IMR-90 (cell line): ENCODE measurements around the gene UST. TPM values are rescaled to one million over a fixed set of nuclear protein-coding genes. Genes with fewer than 3 reads are reported as not detected.

Experiments
- ATAC-seq: fragments of 200-7000 bp; cut with Tn5 transposase; 2 replicates; pipeline ENCODE4 v1.9.1; 2020; ENCODE audit warnings: low read depth, mild to moderate bottlenecking, moderate library complexity
- BruUV-seq: library from RNA; stranded (reverse); fragments of 400-500 nt; replicated peaks from 2 replicates; lab custom pipeline; 2021; lab: Mats Ljungman, UMichigan
- CTCF ChIA-PET: fragments of 300-600 bp; formaldehyde crosslinking; extraction: SDS; loops from one replicate; lab custom pipeline; 2021; ENCODE audit warnings: antibody characterized with exemption; lab: Yijun Ruan, JAX
- POLR2A ChIA-PET: fragments of 300-600 bp; sonication (Branson Sonifier 250); formaldehyde crosslinking; loops from one replicate; lab custom pipeline; 2022; ENCODE audit warnings: antibody characterized with exemption; ENCODE audit not compliant: unreplicated experiment; lab: Charles Lee
- DNase-seq: peaks from one replicate; pipeline ENCODE4 v3.0.0; 2013
- H2AFZ ChIP-seq: replicated peaks from 2 replicates; pipeline ENCODE3; 2013; ENCODE audit warnings: low read length, mild to moderate bottlenecking; ENCODE audit not compliant: poor library complexity
- H2AK5ac ChIP-seq: 2 replicates; pipeline ENCODE4 v1.6.1; 2013; ENCODE audit warnings: low read depth, low read length, inconsistent platforms
- H2AK9ac ChIP-seq: replicated peaks from 2 replicates; pipeline ENCODE3; 2013; ENCODE audit warnings: mild to moderate bottlenecking, low read depth, low read length, moderate library complexity; ENCODE audit not compliant: poor library complexity
- H2BK120ac ChIP-seq: 2 replicates; pipeline ENCODE4 v1.6.1; 2013; ENCODE audit warnings: low read depth, low read length, inconsistent platforms
- H2BK15ac ChIP-seq: 3 replicates; pipeline ENCODE4 v1.6.1; 2013; ENCODE audit warnings: low read depth, low read length, inconsistent platforms
- H2BK20ac ChIP-seq: 2 replicates; pipeline ENCODE4 v1.6.1; 2013; ENCODE audit warnings: low read depth, mild to moderate bottlenecking, inconsistent platforms, low read length, moderate library complexity
- H2BK5ac ChIP-seq: 2 replicates; pipeline ENCODE4 v1.6.1; 2013; ENCODE audit warnings: mild to moderate bottlenecking, low read depth, low read length, inconsistent platforms; ENCODE audit not compliant: poor library complexity, severe bottlenecking
- H3K14ac ChIP-seq: replicated peaks from 2 replicates; pipeline ENCODE4 v1.6.1; 2013; ENCODE audit warnings: low read depth, low read length, inconsistent platforms
- H3K18ac ChIP-seq: 2 replicates; pipeline ENCODE4 v1.6.1; 2013; ENCODE audit warnings: low read depth, low read length, control low read depth
- H3K23ac ChIP-seq: 2 replicates; pipeline ENCODE4 v1.6.1; 2013; ENCODE audit warnings: low read depth, low read length, inconsistent platforms
- H3K27ac ChIP-seq: 2 replicates; pipeline ENCODE4 v1.5.1; 2013; ENCODE audit warnings: mild to moderate bottlenecking, control low read depth, low read length; ENCODE audit not compliant: insufficient read depth
- H3K27me3 ChIP-seq: 2 replicates; pipeline ENCODE4 v1.6.1; 2013; ENCODE audit warnings: low read length; ENCODE audit not compliant: control insufficient read depth, insufficient read depth
- H3K36me3 ChIP-seq: 2 replicates; pipeline ENCODE4 v1.6.1; 2013; ENCODE audit warnings: low read length, mixed read lengths; ENCODE audit not compliant: control insufficient read depth, insufficient read depth
- H3K4ac ChIP-seq: 2 replicates; pipeline ENCODE4 v1.6.1; 2013; ENCODE audit warnings: low read depth, low read length, inconsistent platforms
- H3K4me1 ChIP-seq: 2 replicates; pipeline ENCODE4 v1.6.1; 2013; ENCODE audit warnings: low read length, mixed read lengths; ENCODE audit not compliant: control insufficient read depth, insufficient read depth
- H3K4me2 ChIP-seq: 2 replicates; pipeline ENCODE4 v1.6.1; 2013; ENCODE audit warnings: low read depth, mild to moderate bottlenecking, control low read depth, low read length, moderate library complexity
- H3K4me3 ChIP-seq: 2 replicates; pipeline ENCODE4 v1.5.1; 2013; ENCODE audit warnings: low read depth, mild to moderate bottlenecking, control low read depth, low read length, moderate library complexity; ENCODE audit not compliant: insufficient read depth
- H3K56ac ChIP-seq: 2 replicates; pipeline ENCODE4 v1.6.1; 2013; ENCODE audit warnings: low read length, inconsistent platforms; ENCODE audit not compliant: insufficient read depth; ENCODE audit errors: extremely low read depth
- H3K79me1 ChIP-seq, 2 experiments: 2 replicates each; pipeline ENCODE4 v1.6.1; 2013; ENCODE audit warnings: low read length in 2 of 2, inconsistent platforms in 1 of 2, low read depth in 1 of 2
- H3K9ac ChIP-seq: 2 replicates; pipeline ENCODE4 v1.6.1; 2013; ENCODE audit warnings: low read depth, low read length, control low read depth
- H3K9me1 ChIP-seq: 2 replicates; pipeline ENCODE4 v1.6.1; 2013; ENCODE audit warnings: low read length, inconsistent platforms; ENCODE audit not compliant: insufficient read depth
- H3K9me3 ChIP-seq: 2 replicates; pipeline ENCODE4 v1.6.1; 2013; ENCODE audit warnings: low read length; ENCODE audit not compliant: control insufficient read depth, insufficient read depth
- H4K20me1 ChIP-seq: 2 replicates; pipeline ENCODE4 v1.6.1; 2013; ENCODE audit warnings: low read length, inconsistent platforms; ENCODE audit not compliant: insufficient read depth
- H4K5ac ChIP-seq: 2 replicates; pipeline ENCODE4 v1.6.1; 2013; ENCODE audit warnings: mild to moderate bottlenecking, low read depth, low read length, control low read depth
- H4K8ac ChIP-seq, 2 experiments: 2 replicates each; pipeline ENCODE4 v1.6.1; 2013; ENCODE audit warnings: low read depth in 2 of 2, low read length in 2 of 2, control low read depth in 1 of 2, inconsistent platforms in 1 of 2
- H4K91ac ChIP-seq: 2 replicates; pipeline ENCODE4 v1.6.1; 2013; ENCODE audit warnings: low read depth, low read length, inconsistent platforms; ENCODE audit not compliant: insufficient read depth
- BHLHE40 ChIP-seq: fragments of 150-350 bp; IDR thresholded peaks from 2 replicates; pipeline ENCODE4 v1.6.1; 2016; ENCODE audit warnings: mild to moderate bottlenecking, low read depth, low read length
- CEBPB ChIP-seq: IDR thresholded peaks from 2 replicates; pipeline ENCODE4 v1.6.1; 2012; ENCODE audit warnings: low read depth, low read length, improper control_type of control experiment
- CTCF ChIP-seq: conservative IDR thresholded peaks from 2 replicates; pipeline ENCODE4 v1.5.1; 2012; ENCODE audit warnings: mild to moderate bottlenecking, low read depth, low read length, improper control_type of control experiment
- MAZ ChIP-seq: IDR thresholded peaks from 2 replicates; pipeline ENCODE4 v1.6.1; 2012; ENCODE audit warnings: low read depth, mild to moderate bottlenecking, low read length, improper control_type of control experiment, moderate library complexity, borderline replicate concordance
- RAD21 ChIP-seq: IDR thresholded peaks from 2 replicates; pipeline ENCODE4 v1.6.1; 2012; ENCODE audit warnings: low read length, improper control_type of control experiment
- WGBS, 2 experiments: methylation state at CpG; one replicate each; pipeline versions ENCODE4 v1.1.5 to v1.1.7; 2013; ENCODE audit warnings: missing lambda C conversion rate in 2 of 2; ENCODE audit not compliant: insufficient read length in 1 of 2; ENCODE audit errors: extremely low coverage in 2 of 2; 5-methylcytosine and 5-hydroxymethylcytosine counted together
- dilution Hi-C: fragments of 300-500 bp; cut with HindIII; formaldehyde crosslinking; loops from one replicate; pipeline ENCODE4 v1.14.3; 2018; ENCODE audit warnings: low sequenced_read_pairs; ENCODE audit not compliant: unreplicated experiment
- in situ Hi-C: fragments of 300-500 bp; cut with MboI; formaldehyde crosslinking; loops from 3 replicates; pipeline ENCODE4 v1.14.3; 2019; ENCODE audit warnings: low sequenced_read_pairs, inconsistent platforms, mixed read lengths
- intact Hi-C: fragments of 100-400 bp; cut with micrococcal nuclease; formaldehyde crosslinking; loops from 2 replicates; pipeline ENCODE4 v1.10.0; 2022
- polyA plus RNA-seq, 3 experiments: library from polyadenylated mRNA; depleted of rRNA; stranded (reverse); fragments of >200 nt; gene quantifications; 2 replicates each; pipeline ENCODE4 v1.2.3, GENCODE V29; 2012; ENCODE audit warnings: low replicate concordance in 1 of 3
- total RNA-seq: library from RNA; depleted of rRNA; stranded (reverse); fragments of >200 nt; gene quantifications from 2 replicates; pipeline ENCODE4 v1.2.3, GENCODE V29; 2012

UST gene
- total and polyA plus RNA-seq, 2 of the 4 experiments (the other 2 are of a cell fraction) = 7.7 to 13.8 TPM

GRCh38 chr6:148697895-148698440 lies 48.9 kb upstream of the UST start (continued):
- TF ChIP-seq RAD21 (no peak), CTCF (no peak)

GRCh38 chr6:148698671-148699180 lies 48.1 kb upstream of the UST start:
- no peaks in the 10 kb centered on the region for H3K9me1 ChIP-seq
- H2BK120ac ChIP-seq = peak overlapping the region; percentile 4; the same call in 1 of the 2 replicates
- peak overlapping the region; percentile 44; the same call in 1 of the 2 replicates for H2AK5ac ChIP-seq
- no peak overlapping the region for H2AFZ ChIP-seq
- no peak overlapping the region for H3K27ac ChIP-seq
- no peak overlapping the region; the same call in 1 of the 2 replicates for H3K14ac ChIP-seq
- ATAC-seq = no peak
- H3K36me3 ChIP-seq = no peaks in the 10 kb centered on the region
- no peak overlapping the region for H2BK15ac ChIP-seq
- no peak overlapping the region for H3K56ac ChIP-seq
- H2BK20ac ChIP-seq = peak overlapping the region; percentile 2; the same call in 1 of the 2 replicates
- H4K5ac ChIP-seq = no peak overlapping the region
- H2AK9ac ChIP-seq = no peak overlapping the region
- no CpG with 5 or more reads among the region's 27 CpGs for WGBS, 2 experiments
- no peak overlapping the region for H3K18ac ChIP-seq
- H3K4ac ChIP-seq = no peak overlapping the region
- no TSS peak for BruUV-seq
- H3K9me3 ChIP-seq = no peaks in the 10 kb centered on the region
- no peak overlapping the region for H3K4me2 ChIP-seq
- no peak overlapping the region for H2BK5ac ChIP-seq
- TF ChIP-seq MAZ (no peak), BHLHE40 (no peak), CEBPB (no peak)
- ChIA-PET POLR2A (no interaction called here), CTCF (no interaction called here)
- no peaks in the 10 kb centered on the region for H3K79me1 ChIP-seq
- H4K20me1 ChIP-seq = no peaks in the 10 kb centered on the region
- no peak overlapping the region for H3K4me3 ChIP-seq
- H3K23ac ChIP-seq = no peak overlapping the region
- H3K27me3 ChIP-seq = no peaks in the 10 kb centered on the region; the same call in 1 of the 2 replicates
- intact Hi-C loops (no loop called here), dilution Hi-C loops (no loop called here), in situ Hi-C loops (no loop called here)
- H4K8ac ChIP-seq = no peak overlapping the region
- H4K91ac ChIP-seq = no peak overlapping the region
- no peak overlapping the region for H3K9ac ChIP-seq
- peaks cover 2% of the 10 kb centered on the region; the same call in 1 of the 2 replicates for H3K4me1 ChIP-seq
- DNase-seq = no peak
